ENCODE results near the gene MED9.
"Not testable (repeated sequence)": the region's sequence is repeated elsewhere in the genome, so short reads cannot be mapped to it uniquely, and the experiment has no call there.

The MED9 gene, protein sequence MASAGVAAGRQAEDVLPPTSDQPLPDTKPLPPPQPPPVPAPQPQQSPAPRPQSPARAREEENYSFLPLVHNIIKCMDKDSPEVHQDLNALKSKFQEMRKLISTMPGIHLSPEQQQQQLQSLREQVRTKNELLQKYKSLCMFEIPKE

DNA sequence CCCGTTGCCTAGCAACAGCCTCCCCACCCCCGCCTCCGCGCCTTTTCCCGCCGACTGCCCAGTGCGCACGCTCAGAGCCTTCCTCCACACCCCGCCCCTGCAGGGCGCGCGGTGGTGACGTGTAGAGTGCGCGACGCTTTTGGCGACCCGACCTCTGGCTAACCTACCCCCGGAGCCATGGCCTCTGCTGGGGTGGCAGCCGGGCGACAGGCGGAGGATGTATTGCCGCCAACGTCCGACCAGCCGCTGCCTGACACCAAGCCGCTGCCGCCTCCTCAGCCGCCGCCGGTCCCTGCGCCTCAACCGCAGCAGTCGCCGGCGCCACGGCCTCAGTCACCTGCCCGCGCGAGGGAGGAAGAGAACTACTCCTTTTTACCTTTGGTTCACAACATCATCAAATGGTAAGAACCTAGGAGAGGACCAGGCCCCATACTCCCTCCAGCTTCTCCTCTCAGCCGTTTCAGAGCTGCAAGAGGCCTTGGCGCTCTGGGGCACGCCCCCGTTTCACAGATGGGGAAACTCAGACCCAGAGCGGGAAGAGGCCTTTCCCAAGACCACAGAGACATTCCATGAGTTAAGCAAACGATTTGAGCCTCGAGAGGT lies at the start of gene MED9:
TSS of gene MED9 (plus strand) at position 136 of the 603 bp plus-strand sequence. CDS start at position 178, 42 bp downstream.
- peak; percentile 83 for DNase-seq

DNA sequence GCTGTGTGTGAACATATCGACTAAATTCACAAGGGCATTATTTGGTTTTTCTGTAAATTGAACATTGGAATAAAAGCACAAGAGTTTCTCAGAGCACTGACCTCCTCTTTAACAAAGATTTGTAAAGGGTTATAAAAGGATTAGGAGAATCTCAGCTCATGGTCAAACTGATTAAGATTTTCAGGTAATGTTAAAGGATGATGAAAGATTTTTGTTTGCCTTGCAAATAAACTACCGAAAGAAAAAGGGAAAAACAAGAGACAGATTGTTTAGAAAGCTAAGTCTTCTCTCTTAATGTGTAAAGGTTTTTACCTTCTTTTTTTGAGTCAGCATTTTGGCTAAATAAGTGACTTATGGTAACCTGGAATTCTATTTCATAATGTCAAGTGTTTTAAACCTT lies 47.6 kb upstream of the MED9 start:
- no peak for DNase-seq

DNA sequence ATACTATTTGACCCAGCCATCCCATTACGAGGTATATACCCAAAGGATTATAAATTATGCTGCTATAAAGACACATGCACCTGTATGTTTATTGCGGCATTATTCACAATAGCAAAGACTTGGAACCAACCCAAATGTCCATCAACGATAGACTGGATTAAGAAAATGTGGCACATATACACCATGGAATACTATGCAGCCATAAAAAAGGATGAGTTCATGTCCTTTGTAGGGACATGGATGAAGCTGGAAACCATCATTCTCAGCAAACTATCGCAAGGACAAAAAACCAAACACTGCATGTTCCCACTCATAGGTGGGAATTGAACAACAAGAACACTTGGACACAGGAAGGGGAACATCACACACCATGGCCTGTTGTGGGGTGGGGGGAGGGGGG lies 45.9 kb upstream of the MED9 start:
- DNase-seq, result not testable (repeated sequence)

DNA sequence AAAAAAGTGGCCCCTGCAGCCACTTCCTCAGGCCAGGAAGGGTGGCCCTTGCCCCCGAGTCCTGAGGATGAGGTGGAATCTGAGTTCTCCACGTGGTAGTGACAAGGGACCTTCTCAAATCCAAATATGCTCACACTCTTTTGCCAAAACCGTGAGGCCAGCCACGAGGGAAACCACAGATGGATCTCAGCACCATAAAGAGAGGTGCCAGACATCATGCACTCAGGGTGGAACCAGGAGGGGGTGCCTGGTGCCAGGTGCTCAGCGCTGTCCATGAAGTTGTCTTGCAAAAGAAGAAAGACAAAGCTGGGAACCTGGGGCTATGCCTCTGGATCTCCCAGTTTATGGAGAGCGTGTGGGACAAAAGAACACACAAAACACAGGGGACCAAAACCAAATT lies 45.2 kb upstream of the MED9 start:
- DNase-seq, result no peak

DNA sequence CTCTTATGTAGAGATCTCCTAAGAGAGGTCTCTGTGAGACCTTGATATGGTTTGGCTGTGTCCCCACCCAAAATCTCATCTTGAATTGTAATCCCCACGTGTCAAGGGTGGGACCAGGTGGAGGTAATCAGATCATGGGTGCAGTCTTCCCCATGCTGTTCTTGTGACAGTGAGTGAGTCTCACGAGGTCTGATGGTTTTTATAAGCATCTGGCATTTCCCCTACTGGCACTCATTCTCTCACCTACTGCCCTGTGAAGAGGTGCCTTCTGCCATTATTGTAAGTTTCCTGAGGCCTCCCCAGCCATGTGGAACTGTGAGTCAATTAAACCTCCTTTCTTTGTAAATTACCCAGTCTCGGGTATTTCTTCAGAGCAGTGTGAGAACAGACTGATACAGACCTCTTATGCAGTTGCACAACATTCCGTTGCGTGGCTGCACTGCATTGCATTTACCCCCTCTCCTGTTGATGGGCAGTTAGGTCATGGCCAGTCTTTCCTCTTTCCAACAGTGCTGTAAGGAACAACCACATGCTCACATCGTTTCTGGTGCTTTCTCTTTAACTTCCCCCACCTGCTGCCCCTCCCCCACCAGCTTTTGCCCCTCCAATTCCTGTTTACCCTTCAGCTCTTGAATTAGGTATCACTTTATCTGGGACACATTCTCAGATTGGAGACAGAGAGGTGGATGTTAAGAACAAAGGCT lies 43.6 kb upstream of the MED9 start:
- DNase-seq, result no peak

DNA sequence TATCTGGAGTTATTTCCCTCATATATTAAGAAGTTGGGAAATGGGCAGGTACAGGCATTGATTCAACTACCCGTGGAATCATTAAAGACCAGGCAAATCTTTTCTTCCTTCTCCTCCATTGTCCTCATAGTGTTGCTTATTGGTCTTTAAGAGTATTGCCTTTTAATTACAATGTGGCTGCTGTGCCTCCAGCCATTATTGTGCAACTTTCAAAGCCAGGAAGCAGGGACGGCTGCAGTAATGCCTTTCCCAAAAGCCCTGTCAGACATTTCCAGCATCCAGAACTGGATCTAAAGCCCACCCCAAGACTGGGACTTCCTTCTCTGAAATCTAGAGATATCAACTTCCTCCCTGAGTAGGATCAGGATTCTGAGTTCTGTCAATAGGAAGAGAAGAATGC lies 42.3 kb upstream of the MED9 start:
- no peak for DNase-seq

DNA sequence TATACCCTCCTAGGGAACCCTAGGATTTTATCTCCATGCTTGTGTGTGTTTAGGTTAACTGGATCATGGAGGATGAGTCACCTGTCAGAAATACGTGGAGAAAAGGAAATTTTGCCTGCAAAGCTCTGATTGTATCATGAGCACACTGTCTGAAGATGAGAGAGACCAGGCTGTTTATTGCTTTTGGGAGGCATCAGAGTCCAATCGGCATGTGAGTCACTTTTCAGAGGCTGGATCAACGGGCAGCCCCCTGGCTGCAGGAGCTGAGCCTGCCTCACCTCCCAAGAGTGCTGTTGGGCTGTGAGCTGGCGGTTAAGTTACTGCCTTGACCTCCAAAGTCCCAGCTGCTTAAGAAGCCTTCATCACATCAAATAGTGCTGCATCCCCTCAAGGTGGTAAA lies 41.5 kb upstream of the MED9 start:
- DNase-seq, result peak; percentile 94

DNA sequence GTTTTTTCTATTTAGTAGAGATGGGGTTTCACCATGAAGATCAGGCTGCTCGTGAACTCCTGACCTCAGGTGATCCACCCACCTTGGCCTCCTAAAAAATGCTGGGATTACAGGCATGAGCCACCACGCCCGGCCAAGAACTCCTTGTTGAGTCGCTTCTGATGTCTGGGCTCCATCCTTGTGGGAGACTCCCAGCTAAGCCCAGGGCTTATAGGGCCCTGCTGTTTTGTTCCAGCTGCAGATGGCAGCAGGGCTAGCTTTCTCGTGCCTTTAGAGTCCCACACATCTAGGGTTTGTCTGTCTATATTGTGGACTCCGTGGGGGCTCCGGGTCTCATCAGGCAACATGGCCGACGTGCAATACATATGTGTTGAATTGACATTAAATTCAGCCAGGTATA lies 39.3 kb upstream of the MED9 start:
- DNase-seq, result no peak

DNA sequence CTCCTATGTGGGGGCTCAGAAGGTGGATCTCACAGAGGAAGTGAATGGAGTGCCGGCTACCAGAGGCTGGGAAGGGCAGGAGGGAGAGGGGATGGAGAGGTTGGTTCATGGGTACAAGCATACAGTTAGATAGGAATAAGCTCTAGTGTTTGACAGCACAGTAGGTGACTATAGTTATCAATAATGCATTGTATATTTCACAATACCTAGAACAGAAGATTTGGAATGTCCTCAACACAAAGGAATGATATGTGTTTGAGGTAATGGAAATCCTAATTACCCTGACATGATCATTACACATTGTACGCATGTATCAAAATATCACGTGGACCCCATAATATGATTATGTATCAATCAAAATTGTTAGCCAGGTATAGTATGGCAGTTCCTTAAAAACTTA lies 38.9 kb upstream of the MED9 start:
- DNase-seq, result no peak

DNA sequence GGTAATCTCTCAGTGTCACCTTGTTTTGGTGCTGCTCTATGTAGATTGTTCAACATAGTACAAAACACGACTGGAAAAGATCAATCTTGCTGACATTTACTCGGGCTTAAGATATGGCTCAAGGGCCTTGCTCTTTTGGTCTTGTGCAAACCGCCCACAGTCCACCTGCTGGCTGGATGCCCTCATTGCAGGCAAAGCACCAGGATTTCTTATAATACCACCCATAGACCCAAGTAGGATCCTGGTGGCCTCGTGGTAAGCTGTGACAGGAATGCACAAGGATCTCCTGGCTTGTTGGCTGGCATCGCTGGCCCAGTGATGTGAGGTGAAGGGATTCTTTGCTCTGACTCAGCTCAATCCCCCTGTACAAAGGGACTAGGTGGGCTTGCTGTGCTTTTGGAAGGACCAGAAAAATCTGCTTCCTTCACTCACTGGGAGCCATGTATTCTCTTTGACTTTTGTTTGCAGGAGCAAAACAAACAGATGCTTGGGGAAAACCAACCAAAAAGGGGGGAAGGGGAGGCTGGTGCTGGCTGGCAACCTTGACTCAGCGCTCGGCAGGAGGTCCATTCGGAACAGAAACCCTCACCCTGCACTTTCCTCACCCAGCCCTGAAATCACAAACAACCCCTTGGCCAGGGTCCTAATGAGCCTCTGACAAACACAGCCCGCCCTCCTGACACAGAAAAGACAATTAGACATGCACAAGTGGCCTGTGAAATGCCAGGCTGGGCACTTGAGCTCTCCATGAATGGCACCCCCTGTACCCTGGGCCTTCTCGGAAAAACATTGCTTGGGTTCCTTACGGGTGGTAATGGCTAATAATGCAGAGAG lies 36.6 kb upstream of the MED9 start:
- DNase-seq, result peak; percentile 41

DNA sequence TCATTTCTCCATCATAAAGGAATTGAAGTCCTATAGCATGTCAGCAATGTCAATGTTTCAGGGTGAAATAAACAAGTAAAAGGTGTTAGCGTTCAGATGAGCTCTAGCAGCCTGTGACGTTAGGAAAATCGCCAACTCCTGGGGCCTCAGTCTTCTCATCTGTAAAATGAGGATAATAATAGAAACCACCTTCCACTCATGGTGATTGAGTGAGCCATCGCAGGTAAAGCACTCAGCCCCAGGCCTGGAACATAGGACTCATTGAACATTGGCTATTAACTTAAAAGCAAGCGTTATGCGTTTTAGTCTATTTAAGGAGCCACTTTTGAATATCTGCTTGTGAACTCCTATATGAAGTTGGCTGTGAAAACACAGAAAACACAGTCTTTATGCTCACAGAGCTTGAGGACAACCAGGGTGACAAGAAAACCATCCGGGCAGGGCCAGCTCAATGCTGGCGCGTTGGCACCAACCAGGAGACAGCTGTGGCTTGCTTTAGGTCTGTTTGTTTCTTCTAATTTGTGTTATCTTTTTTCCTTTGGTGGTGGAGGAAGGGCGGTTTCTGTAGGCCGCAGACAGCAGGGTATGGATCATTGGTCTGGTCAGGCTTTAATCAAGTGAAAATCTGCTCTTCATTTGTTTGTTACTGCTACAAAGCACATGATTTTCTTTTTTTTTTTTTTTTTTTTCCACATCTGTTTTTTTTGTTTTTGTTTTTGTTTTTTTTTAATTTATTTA lies 35.7 kb upstream of the MED9 start:
- DNase-seq, result no peak

DNA sequence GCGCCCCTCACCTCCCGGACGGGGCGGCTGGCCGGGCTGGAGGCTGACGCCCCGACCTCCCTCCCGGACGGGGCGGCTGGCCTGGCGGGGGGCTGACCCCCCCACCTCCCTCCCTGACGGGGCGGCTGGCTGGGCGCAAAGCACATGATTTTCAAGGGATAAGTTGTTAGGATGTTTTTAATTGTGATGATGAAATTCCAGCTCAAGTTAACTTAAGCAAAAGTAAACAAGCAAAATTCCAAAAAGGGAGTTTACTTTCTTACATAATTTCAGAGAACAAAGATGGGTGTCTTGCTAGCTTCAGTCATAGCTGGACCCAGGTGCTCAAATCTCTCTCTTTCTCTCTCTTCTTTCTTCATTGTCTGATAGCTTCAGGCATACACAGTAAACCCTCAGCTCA lies 33.6 kb upstream of the MED9 start:
- DNase-seq, result no peak

DNA sequence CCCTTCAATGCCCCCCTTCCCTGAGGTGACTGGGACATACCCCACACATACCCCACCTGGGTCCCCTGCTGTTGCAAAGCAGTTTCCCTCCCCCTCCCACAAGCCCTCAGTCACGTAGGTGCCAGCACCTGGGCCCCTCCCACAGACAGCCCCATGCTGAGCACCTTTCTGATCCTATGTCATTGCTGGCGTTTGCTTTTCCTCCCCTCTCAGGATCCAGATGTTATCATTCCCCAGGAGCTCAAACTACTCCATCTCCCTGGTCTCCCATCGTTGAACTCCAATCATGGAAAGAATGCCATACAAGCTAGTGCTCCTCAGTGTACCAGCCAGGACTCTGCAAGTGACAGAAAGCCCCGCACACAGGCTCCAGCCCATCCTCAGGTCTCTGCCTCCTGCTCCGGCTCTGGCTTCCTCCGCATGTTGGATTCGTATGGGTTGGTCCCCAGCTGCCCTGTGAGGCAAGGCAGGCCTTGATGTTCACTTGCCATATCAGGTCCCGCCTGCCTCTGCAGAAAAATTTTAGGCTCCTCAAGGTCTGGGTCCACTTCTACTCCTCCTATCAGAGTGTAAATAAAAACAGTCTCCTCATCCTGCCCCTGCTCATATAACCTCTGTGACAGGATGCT lies 31.4 kb upstream of the MED9 start:
- DNase-seq, result no peak

DNA sequence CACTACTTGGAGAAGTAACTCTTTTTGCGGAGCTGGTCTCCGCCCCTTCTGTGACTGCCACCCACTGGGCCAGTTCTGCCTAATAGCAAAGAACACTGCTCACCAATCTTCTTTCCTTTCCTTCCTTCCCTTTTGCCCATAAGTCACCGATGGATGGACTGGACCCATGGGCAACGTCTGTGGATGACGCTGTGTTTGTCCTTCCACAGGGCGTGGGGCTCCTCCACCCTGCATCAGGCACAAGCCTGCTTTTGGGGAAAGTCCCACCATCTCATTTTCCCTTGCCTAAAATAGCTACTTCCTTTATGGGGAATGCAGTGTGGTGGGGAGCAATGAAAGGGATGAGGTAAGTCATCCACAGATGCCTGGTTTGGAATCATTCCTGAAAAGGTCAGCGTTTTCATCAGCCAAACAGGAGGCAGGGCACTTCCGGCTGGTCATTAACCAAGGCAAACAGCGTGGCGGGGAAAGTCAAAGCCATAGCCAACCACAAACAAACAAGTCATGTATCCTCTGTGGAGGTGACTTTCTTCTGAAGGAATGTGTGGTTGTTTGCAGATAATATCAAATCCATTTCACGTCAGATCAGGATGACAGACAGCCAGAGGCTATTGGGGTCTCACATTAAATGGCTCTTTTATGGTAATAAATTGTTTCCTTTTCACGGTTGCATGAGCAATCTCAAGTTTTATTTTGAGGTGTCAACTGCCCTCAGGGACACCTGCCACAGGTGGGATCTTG lies 30.7 kb upstream of the MED9 start:
- DNase-seq, result peak; percentile 86

DNA sequence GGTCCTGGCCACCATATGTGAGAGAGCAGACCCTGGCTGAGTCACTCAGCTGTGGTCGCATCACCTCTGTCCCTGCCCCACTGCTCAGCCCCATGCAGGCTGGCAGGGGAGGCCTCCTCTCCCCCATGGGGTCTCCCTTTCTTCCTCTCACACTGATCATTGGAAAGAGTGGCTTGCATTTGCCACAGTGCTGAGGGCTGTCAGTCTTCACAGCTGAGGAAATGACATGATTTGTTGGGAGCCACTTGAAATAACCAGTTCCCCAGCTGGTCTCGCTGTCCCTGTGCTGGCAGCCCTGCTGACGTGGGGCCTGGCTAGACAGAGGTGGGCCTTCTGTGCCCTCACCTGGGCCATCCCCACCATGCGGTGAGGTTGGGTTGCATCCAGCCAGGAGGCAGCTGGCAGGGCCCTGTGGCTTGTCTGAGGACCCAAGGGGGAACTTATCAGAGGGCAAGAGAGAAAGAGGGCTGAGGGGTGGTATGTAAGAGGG lies 30.1 kb upstream of the MED9 start:
- DNase-seq, result no peak

DNA sequence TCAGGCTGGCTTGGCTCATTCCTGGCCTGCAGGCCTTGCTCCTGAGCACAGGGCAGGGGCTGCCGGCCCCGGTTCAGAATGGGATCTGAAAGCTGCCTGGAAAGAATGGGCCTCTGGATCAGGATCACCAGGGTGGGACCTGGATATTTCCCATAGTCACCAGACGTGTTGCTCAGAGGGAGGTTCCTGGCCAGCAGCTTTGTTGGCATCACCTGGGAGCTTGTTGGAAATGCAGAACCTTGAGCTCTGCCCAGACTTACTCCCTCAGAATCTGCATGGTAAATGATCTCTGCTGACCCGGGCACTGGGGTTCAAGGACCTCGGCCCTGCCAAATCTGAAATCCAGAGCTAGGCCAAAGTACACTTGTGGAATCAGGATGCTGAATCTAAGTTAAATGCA lies 29.5 kb upstream of the MED9 start:
- DNase-seq, result no peak

DNA sequence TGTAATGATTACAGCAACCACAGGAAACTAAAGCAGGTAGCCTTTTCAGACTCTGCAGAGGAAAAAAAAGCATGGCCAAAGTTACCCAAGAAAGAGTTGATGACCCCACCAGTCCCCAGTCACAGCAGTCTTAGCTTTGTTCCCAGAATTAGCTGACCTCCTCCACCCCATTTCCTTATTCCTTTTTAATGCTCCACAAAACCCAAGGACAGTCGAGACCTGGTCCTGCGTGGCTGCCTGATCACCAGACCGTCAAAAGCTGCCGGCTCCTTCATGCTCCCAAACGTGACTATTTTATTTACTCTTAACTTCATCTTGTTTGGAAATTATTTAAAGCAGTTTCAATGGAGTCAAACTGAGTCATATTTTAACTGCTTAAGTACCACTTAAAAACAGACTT lies 28.7 kb upstream of the MED9 start:
- DNase-seq, result no peak

DNA sequence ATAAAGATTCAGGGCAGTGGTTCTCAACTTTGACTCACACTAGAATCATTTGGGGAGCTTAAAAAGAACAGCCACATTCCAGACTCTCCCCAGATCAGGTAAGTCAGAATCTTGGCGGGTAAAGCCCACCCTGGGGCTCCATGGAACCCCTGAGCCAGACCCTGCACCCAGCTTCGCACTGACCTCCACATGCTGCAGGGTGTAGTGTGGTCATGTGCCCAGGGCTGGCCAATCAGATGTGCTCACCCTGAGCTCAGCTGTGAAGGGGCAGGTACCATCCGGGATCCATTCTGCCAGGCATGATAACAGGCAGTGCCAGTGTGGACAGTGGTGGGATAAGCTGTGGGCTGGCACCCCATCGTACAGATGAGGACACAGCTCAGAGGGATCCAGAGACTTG lies 28.1 kb upstream of the MED9 start:
- DNase-seq, result no peak

DNA sequence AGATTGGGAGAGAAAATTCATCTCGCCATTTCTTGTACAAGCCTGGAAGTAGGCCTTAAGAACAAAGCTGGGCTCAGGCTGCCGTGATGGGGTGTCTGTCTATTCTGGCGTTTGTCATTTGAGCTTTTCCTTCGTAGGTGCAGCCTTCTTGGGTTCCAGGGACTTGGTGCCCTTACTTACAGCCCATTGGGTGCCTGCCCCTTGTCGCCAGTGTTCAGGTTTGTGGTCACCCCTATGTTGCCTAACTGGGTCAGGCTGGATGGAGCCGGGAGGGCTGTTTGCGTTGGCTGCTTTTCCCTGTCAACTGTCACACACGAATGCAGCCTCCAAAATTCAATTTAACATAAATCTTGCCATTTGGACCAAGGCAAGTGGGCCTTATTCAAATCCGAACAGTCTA lies 23.7 kb upstream of the MED9 start:
- DNase-seq, result no peak

DNA sequence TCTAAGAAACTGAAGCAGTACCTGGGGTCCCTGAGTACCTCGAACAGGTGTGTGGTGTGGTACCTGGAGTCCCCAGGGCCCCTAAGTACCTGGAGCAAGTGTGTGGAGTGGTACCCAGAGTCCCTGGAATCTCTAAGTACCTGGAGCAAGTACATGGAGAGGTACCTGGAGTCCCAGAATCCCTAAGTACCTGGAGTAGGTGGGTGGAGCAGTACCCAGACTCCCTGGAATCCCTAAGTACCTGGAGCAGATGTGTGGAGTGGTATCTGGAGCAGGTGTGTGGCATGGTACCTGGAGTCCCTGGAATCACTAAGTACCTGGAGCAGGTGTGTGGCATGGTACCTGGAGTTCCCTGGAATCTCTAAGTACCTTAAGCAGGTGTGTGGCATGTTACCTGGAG lies 22.5 kb upstream of the MED9 start:
- DNase-seq, result no peak

DNA sequence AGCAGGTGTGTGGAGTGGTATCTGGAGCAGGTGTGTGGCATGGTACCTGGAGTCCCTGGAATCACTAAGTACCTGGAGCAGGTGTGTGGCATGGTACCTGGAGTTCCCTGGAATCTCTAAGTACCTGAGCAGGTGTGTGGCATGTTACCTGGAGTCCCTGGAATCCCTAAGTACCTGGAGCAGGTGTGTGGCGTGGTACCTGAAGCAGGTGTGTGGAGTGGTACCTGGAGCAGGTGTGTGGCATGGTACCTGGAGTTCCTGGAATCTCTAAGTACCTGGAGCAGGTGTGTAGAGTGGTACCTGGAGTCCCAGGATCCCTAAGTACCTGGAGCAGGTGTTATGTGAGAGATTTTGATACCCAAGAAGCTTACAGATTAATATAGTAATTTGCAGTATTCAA lies 22.1 kb upstream of the MED9 start:
- not testable (repeated sequence) for DNase-seq

DNA sequence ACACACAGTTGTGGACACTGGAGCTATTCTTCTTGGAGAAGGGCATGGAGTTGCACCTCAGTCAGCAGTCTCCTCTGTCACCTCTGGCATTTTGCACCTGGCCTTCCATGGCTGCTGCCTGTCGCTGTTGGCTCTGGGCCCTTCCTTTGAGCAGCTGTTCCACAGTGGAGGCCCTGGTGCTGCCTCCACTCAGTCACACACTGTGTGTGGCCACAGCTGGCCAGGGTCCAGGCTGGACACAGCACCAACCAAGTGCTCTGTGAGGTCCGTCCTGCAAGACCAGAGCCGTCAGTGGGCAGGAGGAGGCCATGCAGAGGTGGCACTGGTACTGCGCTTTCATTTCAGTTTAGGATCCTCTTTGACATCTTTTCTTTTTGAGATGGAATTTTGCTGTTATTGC lies 21.6 kb upstream of the MED9 start:
- no peak for DNase-seq
